GM18858 (cell line): ENCODE measurements around the gene ANKRD62.
A peak's percentile ranks its signal among the peaks of the same experiment; 100 is the strongest.

Experiments
- ATAC-seq: cut with Tn5 transposase; IDR thresholded peaks from one replicate; pipeline ENCODE4 v1.9.1; 2021; ENCODE audit not compliant: unreplicated experiment

ANKRD62 gene

GRCh38 chr18:12093520-12094257 is at the start of gene ANKRD62:
Gene ANKRD62 (plus strand): TSS chr18:12093843. CDS start chr18:12094018, 175 bp downstream.
- ATAC-seq: no peak

GRCh38 chr18:12044591-12044990 is 49.1 kb upstream of the ANKRD62 start:
- no peak for ATAC-seq

- no peak for ATAC-seq
Observed at GRCh38 chr18:12046046-12046750, 47.4 kb upstream of the ANKRD62 start.

- no peak for ATAC-seq
Observed at GRCh38 chr18:12046751-12047335, 46.8 kb upstream of the ANKRD62 start.

GRCh38 chr18:12048010-12048826 is 45.4 kb upstream of the ANKRD62 start:
- ATAC-seq: no peak

GRCh38 chr18:12048827-12049175 is 44.8 kb upstream of the ANKRD62 start:
- no peak for ATAC-seq

- peak; percentile 76 for ATAC-seq
Observed at GRCh38 chr18:12049978-12050811, 43.4 kb upstream of the ANKRD62 start.

GRCh38 chr18:12052866-12053265 is 40.8 kb upstream of the ANKRD62 start:
- no peak for ATAC-seq

GRCh38 chr18:12053289-12053688 is 40.4 kb upstream of the ANKRD62 start:
- peak; percentile 39 for ATAC-seq

- ATAC-seq: no peak
Observed at GRCh38 chr18:12056034-12056883, 37.4 kb upstream of the ANKRD62 start.

- ATAC-seq: no peak
Observed at GRCh38 chr18:12056884-12057402, 36.7 kb upstream of the ANKRD62 start.

- ATAC-seq: no peak
Observed at GRCh38 chr18:12057419-12058039, 36.1 kb upstream of the ANKRD62 start.

- no peak for ATAC-seq
Observed at GRCh38 chr18:12059334-12060181, 34.1 kb upstream of the ANKRD62 start.

- no peak for ATAC-seq
Observed at GRCh38 chr18:12060182-12060870, 33.3 kb upstream of the ANKRD62 start.

GRCh38 chr18:12061685-12062084 is 32.0 kb upstream of the ANKRD62 start:
- ATAC-seq: no peak

- no peak for ATAC-seq
Observed at GRCh38 chr18:12062974-12063373, 30.7 kb upstream of the ANKRD62 start.

GRCh38 chr18:12064086-12064763 is 29.4 kb upstream of the ANKRD62 start:
- ATAC-seq: no peak
